ENCODE data around the gene WDFY3.

GRCh38 chr4:84648178-84648577, 318.3 kb downstream of the WDFY3 start:
- TF ChIP-seq, protein P1, sequence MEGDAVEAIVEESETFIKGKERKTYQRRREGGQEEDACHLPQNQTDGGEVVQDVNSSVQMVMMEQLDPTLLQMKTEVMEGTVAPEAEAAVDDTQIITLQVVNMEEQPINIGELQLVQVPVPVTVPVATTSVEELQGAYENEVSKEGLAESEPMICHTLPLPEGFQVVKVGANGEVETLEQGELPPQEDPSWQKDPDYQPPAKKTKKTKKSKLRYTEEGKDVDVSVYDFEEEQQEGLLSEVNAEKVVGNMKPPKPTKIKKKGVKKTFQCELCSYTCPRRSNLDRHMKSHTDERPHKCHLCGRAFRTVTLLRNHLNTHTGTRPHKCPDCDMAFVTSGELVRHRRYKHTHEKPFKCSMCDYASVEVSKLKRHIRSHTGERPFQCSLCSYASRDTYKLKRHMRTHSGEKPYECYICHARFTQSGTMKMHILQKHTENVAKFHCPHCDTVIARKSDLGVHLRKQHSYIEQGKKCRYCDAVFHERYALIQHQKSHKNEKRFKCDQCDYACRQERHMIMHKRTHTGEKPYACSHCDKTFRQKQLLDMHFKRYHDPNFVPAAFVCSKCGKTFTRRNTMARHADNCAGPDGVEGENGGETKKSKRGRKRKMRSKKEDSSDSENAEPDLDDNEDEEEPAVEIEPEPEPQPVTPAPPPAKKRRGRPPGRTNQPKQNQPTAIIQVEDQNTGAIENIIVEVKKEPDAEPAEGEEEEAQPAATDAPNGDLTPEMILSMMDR (optimal IDR thresholded peaks at IDR 0.05 in 1 of 3, IDR thresholded peaks at IDR 0.05 in 1 of 3, conservative IDR thresholded peaks at IDR 0.05 in 1 of 3; ENCODE audit: extremely low read depth in 1 of 3, insufficient read depth in 2 of 3, low read length in 3 of 3) = no peak
- no peak for TF ChIP-seq EZH2 (IDR thresholded peaks at IDR 0.05; ENCODE audit: low read length)
